HG02870 (cell line): ENCODE results near the gene SART3.
"Not testable (repeated sequence)": the region's sequence is repeated elsewhere in the genome, so short reads cannot be mapped to it uniquely, and the experiment has no call there.

Experiments used
- ATAC-seq: cut with Tn5 transposase; IDR thresholded peaks from one replicate; pipeline ENCODE4 v1.9.1; 2021; ENCODE audit warnings: mild to moderate bottlenecking, moderate library complexity; ENCODE audit not compliant: unreplicated experiment

The SART3 gene

GRCh38 chr12:108598553-108599250 is 37.7 kb upstream of the SART3 start:
- ATAC-seq, result no peak

- no peak for ATAC-seq
These were observed 36.8 kb upstream of the SART3 start, which contains the start of gene TMEM119 for GRCh38 chr12:108597559-108598471. TSS of gene TMEM119 (minus strand) at chr12:108598084. CDS start at chr12:108592383, 5,701 bp downstream.

GRCh38 chr12:108596854-108597558 is 36.0 kb upstream of the SART3 start:
- no peak for ATAC-seq

GRCh38 chr12:108595711-108596647 is 35.0 kb upstream of the SART3 start:
- ATAC-seq, result no peak

GRCh38 chr12:108594960-108595710 is 34.2 kb upstream of the SART3 start:
- no peak for ATAC-seq

- no peak for ATAC-seq
These were observed 33.4 kb upstream of the SART3 start for GRCh38 chr12:108594323-108594903.

- ATAC-seq, result no peak
These were observed 31.3 kb upstream of the SART3 start for GRCh38 chr12:108592033-108592909.

GRCh38 chr12:108591267-108591980 is 30.5 kb upstream of the SART3 start:
- ATAC-seq, result no peak

GRCh38 chr12:108590463-108590862 is 29.5 kb upstream of the SART3 start:
- not testable (repeated sequence) for ATAC-seq

- no peak for ATAC-seq
These were observed 28.9 kb upstream of the SART3 start for GRCh38 chr12:108589840-108590229.

- ATAC-seq, result no peak
These were observed 28.3 kb upstream of the SART3 start for GRCh38 chr12:108589028-108589839.

GRCh38 chr12:108587826-108588225 is 26.9 kb upstream of the SART3 start:
- no peak for ATAC-seq

GRCh38 chr12:108586306-108586705 is 25.3 kb upstream of the SART3 start:
- ATAC-seq, result no peak

- no peak for ATAC-seq
These were observed 24.9 kb upstream of the SART3 start for GRCh38 chr12:108585864-108586263.

- no peak for ATAC-seq
These were observed 23.6 kb upstream of the SART3 start for GRCh38 chr12:108584456-108585065.

- no peak for ATAC-seq
These were observed 23.0 kb upstream of the SART3 start for GRCh38 chr12:108583991-108584390.
